ENCODE data around the gene IMPDH2.

- TF ChIP-seq POLR2A (IDR thresholded peaks at IDR 0.05; ENCODE audit: extremely low read depth, insufficient read length) (peak; percentile 46), CTCF (IDR thresholded peaks at IDR 0.05; ENCODE audit: low read depth, low read length) (no peak)
Measured at GRCh38 chr3:49017971-49018706, 11.1 kb downstream of the IMPDH2 start, which contains the start of gene DALRD3.

Measured in NB4 (cell line).